ENCODE measurements around the gene CACNA2D2. TPM values are rescaled to one million over a fixed set of nuclear protein-coding genes. Genes with fewer than 3 reads are reported as not detected.

Gene CACNA2D2
- total RNA-seq: 1.2 TPM
- under 1 TPM; 0.24 to 0.52 (median 0.28) TPM for polyA plus RNA-seq

DNA sequence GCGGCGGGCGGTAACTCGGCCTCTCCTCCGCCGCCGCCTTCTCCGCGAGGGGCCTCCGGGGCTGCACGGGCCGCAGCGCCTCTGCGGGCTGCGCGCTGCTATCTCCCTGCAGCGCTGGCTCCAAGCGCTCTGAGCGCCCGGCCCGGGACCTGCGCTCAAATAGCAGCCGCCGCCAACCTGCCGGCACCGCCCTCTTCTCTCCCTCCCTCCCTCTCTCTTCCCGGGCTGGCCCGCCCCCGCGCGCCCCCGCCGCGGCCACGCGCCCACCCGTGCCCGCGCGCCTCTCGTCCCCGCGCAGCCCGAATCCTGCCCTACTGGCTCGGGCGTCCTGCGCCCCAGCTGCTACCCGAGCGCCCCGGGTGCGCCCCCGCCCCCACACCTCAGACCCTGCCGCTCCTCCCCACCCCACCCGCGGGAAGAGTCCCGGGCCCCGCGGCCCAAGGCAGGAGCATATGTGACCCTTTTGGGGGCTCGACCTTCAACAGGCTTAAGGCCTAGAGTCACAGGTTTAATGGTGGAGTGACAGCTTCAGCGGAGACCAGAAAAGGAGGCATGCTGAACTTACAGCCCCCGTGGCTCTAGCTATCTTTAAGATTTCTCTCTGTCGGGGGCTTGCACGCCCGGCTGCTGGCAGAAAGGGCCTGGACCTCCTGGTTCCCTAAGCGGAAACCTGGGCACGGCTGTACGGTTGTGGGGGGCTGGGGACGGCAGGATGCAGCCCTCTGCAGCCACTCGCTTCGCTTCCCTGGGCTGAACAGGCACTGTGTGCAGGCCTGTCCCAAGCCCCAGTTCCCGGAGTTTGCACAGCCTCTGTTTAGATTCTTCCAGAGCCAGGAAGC, at the start of gene CACNA2D2:
TSS of gene CACNA2D2 (minus strand) at position 131 of the 839 bp plus-strand sequence. CDS start 211 bp downstream, outside the sequence.
- peaks cover 6% of the 10 kb centered on the region for H3K4me1 ChIP-seq (ENCODE audit: control insufficient read depth, insufficient read depth, low read length, poor library complexity, severe bottlenecking)
- peaks cover 0 to 11% (median 4%) of the 10 kb centered on the region in 4 donors for H3K4me1 Mint-ChIP-seq
- peak within 1 kb of the TSS in 3 of 4 donors; percentile 75 to 81 (median 77) for H3K4me3 Mint-ChIP-seq
- H3K27me3 Mint-ChIP-seq: peaks cover 42% of the 10 kb centered on the region
- DNase-seq: peak; percentile 37 to 62 (median 38)
- H3K9me3 ChIP-seq (ENCODE audit: control insufficient read depth in 2 of 2, low read length in 2 of 2): no peaks in the 10 kb centered on the region
- peak; percentile 70 to 79 for ATAC-seq (ENCODE audit: low read depth in 2 of 2)
- no peaks in the 10 kb centered on the region for H3K27me3 ChIP-seq (ENCODE audit: control insufficient read depth, insufficient read depth, low read length)
- no peak within 1 kb of the TSS for H3K27ac Mint-ChIP-seq
- no peak within 1 kb of the TSS for H3K4me3 ChIP-seq (ENCODE audit: low read depth, low read length)
- H3K27ac ChIP-seq (ENCODE audit: insufficient read depth, low read length, poor library complexity, severe bottlenecking): no peak within 1 kb of the TSS
- no peaks in the 10 kb centered on the region for H3K36me3 Mint-ChIP-seq
- H3K9me3 Mint-ChIP-seq: peaks cover 0 to 2% (median 0%) of the 10 kb centered on the region in 7 donors
- H3K36me3 ChIP-seq (ENCODE audit: control insufficient read depth, insufficient read depth, low read length): no peaks in the 10 kb centered on the region

DNA sequence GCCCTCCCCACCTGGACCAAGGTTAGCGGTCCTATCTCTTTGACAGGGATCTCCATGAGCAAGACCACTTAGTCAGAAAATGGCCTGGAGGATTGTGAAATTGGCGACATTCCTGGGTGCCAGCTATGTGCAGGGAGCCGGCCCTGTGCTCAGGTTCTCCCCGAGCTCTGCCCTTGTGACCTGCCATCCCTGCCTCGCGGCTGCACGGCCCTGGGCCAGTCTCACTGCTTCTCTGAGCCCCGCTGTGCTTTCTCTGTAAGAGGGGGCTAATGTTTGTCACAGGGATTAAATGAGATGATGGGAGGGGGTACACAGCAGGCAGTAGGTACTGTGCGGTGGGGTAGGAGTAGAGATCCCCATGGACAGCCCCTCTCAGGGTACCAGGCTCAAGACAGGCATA, 49.2 kb upstream of the CACNA2D2 start:
- Mint-ChIP-seq H3K27ac (no peak overlapping the region), H3K9me3 (no peaks in the 10 kb centered on the region), H3K4me1 (no peaks in the 10 kb centered on the region), H3K4me3 (no peak overlapping the region), H3K27me3 (no peaks in the 10 kb centered on the region), H3K36me3 (no peaks in the 10 kb centered on the region)
- no peak overlapping the region for H3K27ac ChIP-seq (ENCODE audit: insufficient read depth, low read length, poor library complexity, severe bottlenecking)
- no peak overlapping the region for H3K4me3 ChIP-seq (ENCODE audit: low read depth, low read length)
- DNase-seq: no peak
- H3K27me3 ChIP-seq (ENCODE audit: control insufficient read depth, insufficient read depth, low read length): no peaks in the 10 kb centered on the region
- no peaks in the 10 kb centered on the region for H3K9me3 ChIP-seq (ENCODE audit: control insufficient read depth in 2 of 2, low read length in 2 of 2)
- no peaks in the 10 kb centered on the region for H3K4me1 ChIP-seq (ENCODE audit: control insufficient read depth, insufficient read depth, low read length, poor library complexity, severe bottlenecking)
- H3K36me3 ChIP-seq (ENCODE audit: control insufficient read depth, insufficient read depth, low read length): no peaks in the 10 kb centered on the region
- no peak for ATAC-seq (ENCODE audit: low read depth in 2 of 2)

DNA sequence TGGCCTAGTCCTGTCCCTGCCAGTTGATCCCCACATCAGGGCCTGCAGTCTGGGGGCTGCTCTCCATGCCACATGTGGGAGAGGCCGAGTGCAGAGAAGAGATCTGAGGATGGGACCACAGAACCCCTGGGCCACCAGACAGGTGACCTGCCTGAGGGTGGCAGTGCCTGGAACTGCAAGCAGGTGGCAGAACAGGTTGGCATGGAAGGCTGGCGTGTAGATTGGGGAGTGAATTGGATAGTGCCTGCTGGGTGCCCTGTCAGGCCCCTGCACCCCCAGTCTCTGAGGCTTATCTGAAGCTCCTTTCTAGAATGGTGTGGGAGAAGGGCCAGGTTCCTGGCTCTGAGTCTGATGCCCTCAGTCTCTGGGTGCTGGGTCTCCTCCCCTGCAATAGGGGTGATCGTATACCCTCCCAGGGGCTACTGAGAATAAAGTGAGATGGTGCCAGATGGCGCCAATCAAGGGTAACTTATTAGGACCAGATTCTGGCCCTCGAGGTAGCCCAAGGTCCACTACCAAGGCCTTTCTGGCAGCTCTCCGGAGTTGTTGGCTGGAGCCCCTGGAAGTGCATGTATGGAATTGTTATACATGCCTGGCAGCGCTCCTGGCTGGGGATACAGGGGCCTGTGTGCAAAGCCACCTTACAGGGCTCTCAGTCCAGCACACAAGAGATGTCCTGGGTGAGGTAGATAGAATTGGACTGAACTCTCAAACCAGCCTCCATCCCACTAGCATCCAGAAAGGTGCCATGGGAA, 48.4 kb upstream of the CACNA2D2 start:
- H3K4me1 Mint-ChIP-seq: no peaks in the 10 kb centered on the region
- ATAC-seq (ENCODE audit: low read depth in 2 of 2): no peak
- no peaks in the 10 kb centered on the region for H3K27me3 ChIP-seq (ENCODE audit: control insufficient read depth, insufficient read depth, low read length)

DNA sequence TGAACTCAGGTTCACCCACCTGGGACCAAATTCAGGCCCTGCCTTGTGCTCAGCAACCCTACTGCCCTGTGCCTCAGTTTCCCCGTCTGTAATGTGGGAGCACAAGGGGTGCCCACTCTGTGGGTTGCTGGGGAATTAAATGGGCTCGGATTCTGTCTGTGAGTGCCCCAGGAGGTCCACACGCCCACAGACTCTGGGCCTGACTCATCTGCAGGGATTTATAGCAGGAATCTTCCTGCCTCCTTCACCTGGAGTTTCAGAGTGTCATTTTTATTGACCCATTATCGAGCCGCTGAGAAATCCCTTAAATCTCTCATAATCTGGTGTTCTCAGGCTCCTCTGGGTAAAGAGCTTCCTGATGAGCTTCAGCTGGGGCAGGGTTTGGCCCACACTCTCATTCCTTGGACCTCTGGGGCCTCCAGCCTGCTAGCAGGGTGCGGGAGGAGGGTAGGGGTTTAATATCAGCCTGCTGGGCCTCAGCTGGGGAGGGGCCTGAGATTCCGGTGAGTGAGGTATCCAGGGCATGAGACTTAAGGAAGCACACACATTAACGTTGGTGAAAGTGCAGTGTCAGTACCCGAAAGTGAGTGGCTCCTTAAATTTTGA, 47.7 kb upstream of the CACNA2D2 start:
- no peak for ATAC-seq (ENCODE audit: low read depth in 2 of 2)
- no peaks in the 10 kb centered on the region for H3K4me1 Mint-ChIP-seq
- H3K27me3 Mint-ChIP-seq: no peaks in the 10 kb centered on the region
- no peak overlapping the region for H3K4me3 ChIP-seq (ENCODE audit: low read depth, low read length)
- H3K27me3 ChIP-seq (ENCODE audit: control insufficient read depth, insufficient read depth, low read length): no peaks in the 10 kb centered on the region
- H3K4me3 Mint-ChIP-seq: no peak overlapping the region
- no peaks in the 10 kb centered on the region for H3K36me3 Mint-ChIP-seq
- no peak overlapping the region for H3K27ac ChIP-seq (ENCODE audit: insufficient read depth, low read length, poor library complexity, severe bottlenecking)
- H3K36me3 ChIP-seq (ENCODE audit: control insufficient read depth, insufficient read depth, low read length): no peaks in the 10 kb centered on the region
- no peak for DNase-seq
- no peaks in the 10 kb centered on the region for H3K4me1 ChIP-seq (ENCODE audit: control insufficient read depth, insufficient read depth, low read length, poor library complexity, severe bottlenecking)
- H3K9me3 Mint-ChIP-seq: no peaks in the 10 kb centered on the region
- peak overlapping the region in 1 of 3 donors; percentile 69 for H3K27ac Mint-ChIP-seq
- H3K9me3 ChIP-seq (ENCODE audit: control insufficient read depth in 2 of 2, low read length in 2 of 2): no peaks in the 10 kb centered on the region

More for the DNA sequence above, 48.4 kb upstream of the CACNA2D2 start:
- H3K9me3 ChIP-seq (ENCODE audit: control insufficient read depth in 2 of 2, low read length in 2 of 2): no peaks in the 10 kb centered on the region
- no peak overlapping the region for H3K27ac ChIP-seq (ENCODE audit: insufficient read depth, low read length, poor library complexity, severe bottlenecking)
- Mint-ChIP-seq H3K36me3 (no peaks in the 10 kb centered on the region), H3K9me3 (no peaks in the 10 kb centered on the region), H3K27me3 (no peaks in the 10 kb centered on the region), H3K4me3 (no peak overlapping the region), H3K27ac (peak overlapping the region in 1 of 3 donors; percentile 63)
- H3K4me1 ChIP-seq (ENCODE audit: control insufficient read depth, insufficient read depth, low read length, poor library complexity, severe bottlenecking): no peaks in the 10 kb centered on the region
- peak in 1 of 3 donors; percentile 37 for DNase-seq
- no peaks in the 10 kb centered on the region for H3K36me3 ChIP-seq (ENCODE audit: control insufficient read depth, insufficient read depth, low read length)
- H3K4me3 ChIP-seq (ENCODE audit: low read depth, low read length): no peak overlapping the region

DNA sequence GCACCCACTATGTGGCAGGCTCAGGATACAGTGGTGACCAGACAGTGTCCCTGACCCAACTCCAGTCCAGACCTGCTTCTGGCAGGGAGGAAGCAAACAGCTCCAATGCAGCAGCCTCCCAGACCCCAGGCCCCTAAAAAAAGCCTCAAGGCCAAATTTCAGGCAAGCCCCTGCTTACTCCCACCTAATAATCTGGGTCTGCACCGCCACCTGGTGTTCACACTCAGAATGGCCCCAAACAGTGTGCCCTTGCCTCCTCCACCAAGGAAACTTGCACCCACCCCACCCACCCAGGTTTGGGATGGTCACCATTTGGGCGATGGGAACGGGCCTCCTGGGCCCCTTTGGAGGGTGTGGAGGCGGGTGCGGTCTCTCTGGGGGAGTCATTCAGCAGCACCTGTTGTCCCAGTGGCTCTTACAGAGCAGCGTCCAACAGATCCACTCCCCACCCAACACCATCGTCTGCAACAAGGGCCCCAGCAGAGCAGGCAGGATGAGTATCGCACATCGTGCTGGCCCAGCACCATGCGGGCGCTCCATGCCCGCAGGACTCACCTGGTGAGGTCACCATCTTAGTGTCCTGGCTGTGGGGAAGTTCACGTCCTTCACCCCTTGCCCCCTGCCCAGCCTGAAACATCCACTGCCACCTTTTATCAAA, 46.8 kb upstream of the CACNA2D2 start:
- DNase-seq (peak; percentile 38 to 65 (median 52)), ATAC-seq (ENCODE audit: low read depth in 2 of 2) (peak; percentile 48)
- Histone ChIP-seq H3K9me3 (ENCODE audit: control insufficient read depth in 2 of 2, low read length in 2 of 2) (no peaks in the 10 kb centered on the region), H3K4me3 (ENCODE audit: low read depth, low read length) (no peak overlapping the region), H3K27me3 (ENCODE audit: control insufficient read depth, insufficient read depth, low read length) (no peaks in the 10 kb centered on the region), H3K4me1 (ENCODE audit: control insufficient read depth, insufficient read depth, low read length, poor library complexity, severe bottlenecking) (no peaks in the 10 kb centered on the region), H3K27ac (ENCODE audit: insufficient read depth, low read length, poor library complexity, severe bottlenecking) (no peak overlapping the region), H3K36me3 (ENCODE audit: control insufficient read depth, insufficient read depth, low read length) (no peaks in the 10 kb centered on the region)
- H3K4me1 Mint-ChIP-seq: no peaks in the 10 kb centered on the region
- H3K27me3 Mint-ChIP-seq: no peaks in the 10 kb centered on the region
- no peak overlapping the region for H3K4me3 Mint-ChIP-seq
- no peaks in the 10 kb centered on the region for H3K9me3 Mint-ChIP-seq
- no peaks in the 10 kb centered on the region for H3K36me3 Mint-ChIP-seq
- H3K27ac Mint-ChIP-seq: no peak overlapping the region

DNA sequence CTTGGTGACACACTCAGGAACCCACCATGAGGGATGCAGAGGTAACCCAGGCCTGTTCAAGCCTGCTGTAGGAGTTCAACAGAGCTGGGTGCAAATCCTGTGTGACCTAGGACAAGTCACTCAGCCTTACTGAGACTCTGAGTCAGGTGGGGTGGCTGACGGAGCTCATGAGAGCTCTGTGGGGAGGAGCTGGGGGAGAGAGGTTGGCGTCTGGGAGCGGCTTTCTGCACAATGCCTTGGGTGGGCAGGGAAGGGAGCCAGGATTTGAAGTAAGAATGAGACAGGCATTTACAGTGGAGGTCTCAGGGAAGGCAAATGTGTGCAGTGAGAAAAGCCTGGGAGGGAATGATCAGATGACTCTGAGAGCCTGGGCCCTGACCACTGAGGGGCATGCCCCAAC, 45.8 kb upstream of the CACNA2D2 start:
- no peaks in the 10 kb centered on the region for H3K27me3 Mint-ChIP-seq
- Histone ChIP-seq H3K4me3 (ENCODE audit: low read depth, low read length) (no peak overlapping the region), H3K36me3 (ENCODE audit: control insufficient read depth, insufficient read depth, low read length) (no peaks in the 10 kb centered on the region), H3K4me1 (ENCODE audit: control insufficient read depth, insufficient read depth, low read length, poor library complexity, severe bottlenecking) (no peaks in the 10 kb centered on the region), H3K27ac (ENCODE audit: insufficient read depth, low read length, poor library complexity, severe bottlenecking) (no peak overlapping the region), H3K9me3 (ENCODE audit: control insufficient read depth in 2 of 2, low read length in 2 of 2) (no peaks in the 10 kb centered on the region), H3K27me3 (ENCODE audit: control insufficient read depth, insufficient read depth, low read length) (no peaks in the 10 kb centered on the region)
- no peak overlapping the region for H3K4me3 Mint-ChIP-seq
- H3K4me1 Mint-ChIP-seq: no peaks in the 10 kb centered on the region
- no peak overlapping the region for H3K27ac Mint-ChIP-seq
- no peaks in the 10 kb centered on the region for H3K36me3 Mint-ChIP-seq
- no peak for ATAC-seq (ENCODE audit: low read depth in 2 of 2)
- no peaks in the 10 kb centered on the region for H3K9me3 Mint-ChIP-seq
- DNase-seq: no peak

DNA sequence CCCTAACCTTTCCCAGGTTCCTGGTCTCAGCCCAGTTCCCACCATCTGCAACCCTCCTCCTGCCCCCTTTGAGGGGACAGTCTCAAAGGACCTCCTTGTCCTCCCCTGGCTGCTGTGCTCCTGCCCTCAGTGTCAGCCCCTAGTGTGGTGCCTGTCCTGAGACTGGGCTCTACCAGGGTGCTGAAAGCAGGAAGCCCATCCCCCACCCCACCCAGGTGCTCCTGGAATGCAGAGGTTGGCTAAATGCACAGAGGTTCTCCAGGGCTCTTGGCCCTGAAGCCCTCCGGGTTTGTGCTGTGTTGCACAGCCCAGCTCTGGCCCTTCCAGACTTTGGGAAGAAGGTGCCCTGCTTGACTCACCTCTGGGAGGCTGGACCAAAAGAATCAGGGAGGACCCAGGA, 42.3 kb upstream of the CACNA2D2 start:
- Histone ChIP-seq H3K27ac (ENCODE audit: insufficient read depth, low read length, poor library complexity, severe bottlenecking) (no peak overlapping the region), H3K36me3 (ENCODE audit: control insufficient read depth, insufficient read depth, low read length) (no peaks in the 10 kb centered on the region), H3K9me3 (ENCODE audit: control insufficient read depth in 2 of 2, low read length in 2 of 2) (no peaks in the 10 kb centered on the region), H3K27me3 (ENCODE audit: control insufficient read depth, insufficient read depth, low read length) (no peaks in the 10 kb centered on the region), H3K4me3 (ENCODE audit: low read depth, low read length) (no peak overlapping the region), H3K4me1 (ENCODE audit: control insufficient read depth, insufficient read depth, low read length, poor library complexity, severe bottlenecking) (no peaks in the 10 kb centered on the region)
- ATAC-seq (ENCODE audit: low read depth in 2 of 2) (no peak), DNase-seq (no peak)
- Mint-ChIP-seq H3K9me3 (no peaks in the 10 kb centered on the region), H3K4me1 (no peaks in the 10 kb centered on the region), H3K27ac (no peak overlapping the region), H3K4me3 (no peak overlapping the region), H3K27me3 (no peaks in the 10 kb centered on the region), H3K36me3 (no peaks in the 10 kb centered on the region)
